Measurements from ENCODE around the gene CHST5.

CHST5 gene

GRCh38 chr16:75535901-75536300 is at the start of gene CHST5:
Gene CHST5, minus strand, starts transcription at chr16:75536108. Its CDS starts 5,724 bp downstream, at chr16:75530384.
- no peak for DNase-seq (ENCODE audit: low read depth)

GRCh38 chr16:75584108-75584507 is 48.2 kb upstream of the CHST5 start:
- no peak for DNase-seq (ENCODE audit: low read depth)

GRCh38 chr16:75579281-75579834 is 43.5 kb upstream of the CHST5 start:
- DNase-seq (ENCODE audit: low read depth), result no peak

GRCh38 chr16:75578725-75579124 is 42.8 kb upstream of the CHST5 start:
- DNase-seq (ENCODE audit: low read depth), result no peak

- DNase-seq (ENCODE audit: low read depth), result no peak
Measured at GRCh38 chr16:75578212-75578611, 42.3 kb upstream of the CHST5 start.

GRCh38 chr16:75576384-75576811 is 40.5 kb upstream of the CHST5 start:
- no peak for DNase-seq (ENCODE audit: low read depth)

GRCh38 chr16:75575958-75576357 is 40.0 kb upstream of the CHST5 start:
- no peak for DNase-seq (ENCODE audit: low read depth)

GRCh38 chr16:75573955-75574354 is 38.0 kb upstream of the CHST5 start:
- DNase-seq (ENCODE audit: low read depth), result no peak

GRCh38 chr16:75572864-75573542 is 37.1 kb upstream of the CHST5 start:
- DNase-seq (ENCODE audit: low read depth), result no peak

GRCh38 chr16:75570396-75571065 is 34.6 kb upstream of the CHST5 start:
- no peak for DNase-seq (ENCODE audit: low read depth)

- no peak for DNase-seq (ENCODE audit: low read depth)
Measured at GRCh38 chr16:75567911-75568310, 32.0 kb upstream of the CHST5 start.

- DNase-seq (ENCODE audit: low read depth), result no peak
Measured at GRCh38 chr16:75566758-75567255, 30.9 kb upstream of the CHST5 start.

GRCh38 chr16:75566040-75566757 is 30.3 kb upstream of the CHST5 start, which contains the start of gene GABARAPL2:
Gene GABARAPL2, plus strand, starts transcription at chr16:75566379. Its CDS starts 108 bp downstream, at chr16:75566487.
- peak; percentile 88 for DNase-seq (ENCODE audit: low read depth)

GRCh38 chr16:75565640-75566039 is 29.7 kb upstream of the CHST5 start:
- no peak for DNase-seq (ENCODE audit: low read depth)

- DNase-seq (ENCODE audit: low read depth), result no peak
Measured at GRCh38 chr16:75559564-75560372, 23.9 kb upstream of the CHST5 start.

- DNase-seq (ENCODE audit: low read depth), result no peak
Measured at GRCh38 chr16:75558846-75559401, 23.0 kb upstream of the CHST5 start.

- no peak for DNase-seq (ENCODE audit: low read depth)
Measured at GRCh38 chr16:75556431-75556950, 20.6 kb upstream of the CHST5 start.

GRCh38 chr16:75555707-75556430 is 20.0 kb upstream of the CHST5 start, which contains the start of gene TMEM231:
Gene TMEM231, minus strand, starts transcription at chr16:75556252. Its CDS starts 43 bp downstream, at chr16:75556209.
- DNase-seq (ENCODE audit: low read depth), result peak; percentile 92

GRCh38 chr16:75555213-75555706 is 19.4 kb upstream of the CHST5 start:
- DNase-seq (ENCODE audit: low read depth), result no peak

GRCh38 chr16:75552951-75553350 is 17.0 kb upstream of the CHST5 start:
- DNase-seq (ENCODE audit: low read depth), result no peak
